Esophagus mucosa (tissue), 1 donor: Measurements from ENCODE around the gene BCL2L11. TPM values are rescaled to one million over a fixed set of nuclear protein-coding genes. Genes with fewer than 3 reads are reported as not detected.

Experiments used
- ATAC-seq: fragments of 200-7000 bp; cut with Tn5 transposase; one replicate; pipeline ENCODE4 v1.9.1; 2020
- total RNA-seq: library from RNA; stranded (reverse); gene quantifications from one replicate; pipeline ENCODE4 v1.2.4, GENCODE V29; 2023
- donor health status: DM: yes; HTN: yes; CAD: no.

The BCL2L11 gene
- total RNA-seq, 1 donor from 2014 or later: 16.6 TPM

DNA sequence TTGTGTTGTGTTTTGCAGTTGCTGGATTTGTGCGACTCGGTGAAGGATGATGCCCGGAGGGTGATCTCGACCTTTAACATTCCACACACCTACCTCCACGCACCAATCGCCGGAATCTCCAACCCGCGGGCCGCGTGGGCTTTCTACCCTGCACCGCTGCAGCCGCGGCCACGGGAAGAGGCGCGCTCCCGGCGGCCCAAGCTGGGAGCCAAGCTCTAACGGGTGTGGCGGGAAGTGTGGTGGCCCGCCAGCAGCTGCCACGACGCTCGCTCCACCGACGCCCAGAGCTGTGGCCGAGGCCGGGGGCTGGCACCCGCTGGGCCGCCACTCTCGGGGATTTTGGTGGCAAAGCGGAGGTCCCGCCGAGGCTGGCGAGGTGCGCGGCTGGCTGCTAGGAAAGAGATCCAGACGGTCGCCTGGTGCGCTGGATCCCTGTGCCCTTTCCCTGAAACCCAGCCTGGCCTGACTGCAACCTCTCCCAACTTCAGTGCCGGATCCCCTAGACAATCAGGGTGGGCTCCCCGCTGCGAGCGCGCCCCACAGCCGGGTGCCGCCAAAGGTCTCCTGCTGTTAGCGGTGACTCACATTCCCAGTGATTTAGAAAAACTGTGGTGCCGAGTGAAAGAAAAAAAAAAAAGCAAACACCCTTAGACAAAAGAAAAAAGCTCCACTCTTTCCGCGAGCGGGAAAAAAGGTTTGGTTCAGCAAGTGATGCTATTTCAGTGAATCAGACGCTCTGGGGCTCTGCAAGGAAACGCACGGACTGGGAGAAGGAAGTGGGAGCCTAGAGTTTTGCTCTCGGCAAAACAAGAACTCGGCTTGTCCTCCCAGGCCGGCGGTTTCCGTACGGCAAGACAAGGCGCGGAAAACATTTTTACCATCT is 2.9 kb upstream of the BCL2L11 start:
- ATAC-seq: no peak

DNA sequence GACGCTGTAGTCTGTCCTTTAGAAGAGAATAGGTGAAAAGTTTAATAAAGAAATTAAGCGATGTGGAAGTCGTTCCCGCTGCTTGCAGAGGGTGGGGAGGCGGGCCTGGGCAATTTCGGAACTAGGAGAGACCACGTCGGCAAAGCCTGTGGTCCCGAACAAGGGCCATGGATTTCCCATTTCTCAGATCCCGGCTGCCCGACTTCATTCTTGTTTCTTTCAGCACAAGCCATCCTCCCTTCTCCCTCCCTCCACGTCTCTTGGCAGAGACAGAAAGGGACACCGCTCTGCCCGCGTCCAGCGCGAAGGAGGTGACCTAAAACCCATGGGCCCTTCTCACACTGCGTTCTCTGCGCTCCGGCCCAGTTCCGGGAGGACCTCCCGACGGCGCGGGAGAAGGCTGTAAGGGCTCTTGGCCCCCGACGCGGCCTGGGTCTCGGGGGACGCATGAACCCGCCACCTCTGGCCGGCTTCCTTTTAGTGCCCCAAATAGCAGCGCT is 2.2 kb upstream of the BCL2L11 start:
- ATAC-seq: no peak

DNA sequence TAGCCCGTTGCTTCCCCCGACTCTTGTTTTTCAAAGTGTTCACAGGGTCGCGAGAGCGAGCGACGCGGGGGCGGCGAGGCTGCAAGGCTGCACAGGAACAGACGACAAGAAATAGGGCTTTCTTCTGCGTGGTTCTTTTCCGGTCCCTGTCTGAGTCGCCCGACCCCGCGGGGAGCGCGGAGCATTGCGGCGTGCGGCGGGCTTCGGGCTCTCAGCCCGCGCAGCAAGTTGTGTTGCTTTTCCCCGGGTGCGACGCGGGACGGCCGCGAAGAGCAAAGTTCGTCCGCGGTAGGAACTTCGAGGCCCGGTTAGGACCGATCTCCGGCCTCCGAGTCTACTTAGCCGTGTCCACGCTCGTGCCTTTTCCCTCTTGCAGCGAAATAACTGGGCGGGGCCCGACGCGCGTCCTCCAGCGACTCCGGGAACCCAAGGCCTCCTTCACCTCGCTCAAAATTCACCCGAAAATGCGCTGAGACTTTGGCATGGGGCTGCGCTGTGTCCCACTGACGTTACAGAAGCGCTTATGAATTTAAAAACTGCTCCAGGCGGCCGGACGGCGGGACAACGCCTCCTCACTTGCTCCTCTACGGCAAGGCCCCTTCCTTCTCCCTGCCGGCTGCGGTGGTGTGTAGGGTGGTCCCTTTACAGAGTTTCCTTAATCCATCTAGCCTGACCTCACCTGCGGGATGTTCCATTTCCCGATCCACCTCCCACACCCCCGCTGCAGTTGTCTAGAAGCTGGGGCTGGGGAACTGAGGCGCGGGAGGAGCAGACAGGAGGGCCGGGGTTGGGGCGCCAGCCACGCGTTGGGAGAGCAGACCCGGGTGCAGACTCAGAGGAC is 1.5 kb upstream of the BCL2L11 start:
- no peak for ATAC-seq

DNA sequence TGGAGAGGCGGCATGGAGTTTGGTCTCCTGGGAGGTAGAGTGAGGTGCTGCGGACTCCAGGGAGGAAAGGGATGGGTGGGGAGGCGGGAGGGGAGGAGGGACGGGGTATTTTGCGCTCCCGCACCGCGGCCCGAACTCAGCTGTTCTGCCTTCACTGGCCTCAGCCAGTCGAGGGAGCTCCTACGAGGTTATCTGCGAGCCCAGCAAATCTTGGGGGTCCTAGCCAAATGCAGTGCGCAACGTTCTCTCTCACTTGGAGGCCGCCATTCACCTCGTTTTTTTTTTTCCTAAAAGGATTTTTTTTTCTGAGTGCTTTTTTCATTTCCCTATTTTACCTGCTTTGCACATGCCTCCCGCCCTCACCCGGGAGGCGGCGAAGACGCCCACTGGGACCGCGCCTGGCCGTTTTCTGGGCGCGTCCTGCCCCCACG is 877 bp upstream of the BCL2L11 start:
- ATAC-seq: no peak

DNA sequence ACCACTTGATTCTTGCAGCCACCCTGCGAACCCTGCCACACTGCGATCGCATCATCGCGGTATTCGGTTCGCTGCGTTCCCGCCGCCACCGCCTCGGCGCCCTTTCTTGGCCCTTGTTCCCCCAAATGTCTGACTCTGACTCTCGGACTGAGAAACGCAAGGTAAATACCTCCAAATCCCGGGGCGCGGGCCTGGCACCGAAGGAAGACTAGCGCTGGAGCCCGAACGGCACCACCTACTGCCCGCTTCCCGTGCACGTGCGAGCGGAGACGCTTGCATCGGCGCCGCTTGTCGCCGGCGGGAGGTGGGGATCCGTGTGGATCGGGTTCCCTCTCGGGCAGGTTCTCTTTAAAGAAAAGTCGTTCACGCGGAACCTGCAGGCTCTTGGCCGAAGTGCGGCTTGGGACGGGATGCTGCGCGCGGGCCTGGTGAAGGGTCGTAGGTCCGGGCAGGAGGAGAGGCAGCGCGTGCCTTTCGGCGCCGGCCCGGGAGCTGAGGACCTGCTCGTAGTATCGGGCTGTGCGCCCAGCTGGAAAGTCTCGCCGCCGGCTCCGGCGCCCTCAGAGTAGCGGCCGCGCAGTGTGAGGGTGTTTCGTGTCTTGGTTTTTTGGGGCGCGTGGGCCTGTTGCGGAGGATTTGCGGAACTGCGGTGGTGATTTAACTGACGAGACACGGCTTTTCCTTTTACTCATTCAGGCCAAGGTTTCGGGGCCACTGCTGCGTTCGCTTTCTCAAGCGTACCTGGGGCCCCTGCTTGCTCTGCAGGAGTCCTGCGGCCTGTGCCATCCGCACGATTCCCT is 514 bp downstream of the BCL2L11 start:
- ATAC-seq: peak; percentile 3

DNA sequence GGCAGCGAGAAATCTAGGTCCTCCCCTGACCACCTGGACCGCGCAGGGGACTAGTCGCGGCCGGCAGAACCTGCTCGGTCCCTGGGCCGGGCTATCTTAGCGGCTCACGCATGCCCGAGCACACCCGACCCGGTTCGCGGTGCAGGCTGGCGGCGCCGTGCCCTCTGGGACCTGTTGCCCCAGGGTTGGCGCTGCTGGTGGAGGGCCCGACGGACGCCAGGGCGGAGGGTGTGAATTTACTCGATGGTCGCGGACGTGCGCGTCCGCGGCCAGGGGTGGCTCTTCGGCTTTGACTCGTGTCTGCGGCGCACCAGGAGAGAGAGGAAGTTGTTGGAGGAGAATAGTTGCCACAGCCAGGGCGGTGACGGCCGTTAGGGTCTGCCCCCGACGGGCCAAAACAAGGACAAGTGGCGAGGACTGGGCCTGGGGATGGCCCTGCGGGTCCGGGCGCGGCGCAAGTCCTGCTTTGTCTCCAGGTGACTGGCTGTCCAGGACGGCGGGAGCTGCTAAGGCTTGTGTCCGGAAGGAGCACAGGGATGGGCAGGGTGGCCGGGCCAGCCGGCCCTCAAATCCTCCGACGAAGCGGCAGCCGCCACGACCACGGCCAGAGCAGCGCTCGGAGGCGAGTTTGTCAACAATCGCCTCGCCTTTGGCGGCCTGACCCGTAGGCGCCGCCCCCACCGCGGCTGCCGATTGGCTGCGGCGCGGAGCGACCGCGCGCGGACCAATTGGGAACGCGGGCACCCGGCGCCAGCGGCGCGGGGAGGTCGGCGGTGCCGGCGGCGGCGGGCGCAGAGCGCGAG is 1.3 kb downstream of the BCL2L11 start:
- peak; percentile 61 for ATAC-seq

DNA sequence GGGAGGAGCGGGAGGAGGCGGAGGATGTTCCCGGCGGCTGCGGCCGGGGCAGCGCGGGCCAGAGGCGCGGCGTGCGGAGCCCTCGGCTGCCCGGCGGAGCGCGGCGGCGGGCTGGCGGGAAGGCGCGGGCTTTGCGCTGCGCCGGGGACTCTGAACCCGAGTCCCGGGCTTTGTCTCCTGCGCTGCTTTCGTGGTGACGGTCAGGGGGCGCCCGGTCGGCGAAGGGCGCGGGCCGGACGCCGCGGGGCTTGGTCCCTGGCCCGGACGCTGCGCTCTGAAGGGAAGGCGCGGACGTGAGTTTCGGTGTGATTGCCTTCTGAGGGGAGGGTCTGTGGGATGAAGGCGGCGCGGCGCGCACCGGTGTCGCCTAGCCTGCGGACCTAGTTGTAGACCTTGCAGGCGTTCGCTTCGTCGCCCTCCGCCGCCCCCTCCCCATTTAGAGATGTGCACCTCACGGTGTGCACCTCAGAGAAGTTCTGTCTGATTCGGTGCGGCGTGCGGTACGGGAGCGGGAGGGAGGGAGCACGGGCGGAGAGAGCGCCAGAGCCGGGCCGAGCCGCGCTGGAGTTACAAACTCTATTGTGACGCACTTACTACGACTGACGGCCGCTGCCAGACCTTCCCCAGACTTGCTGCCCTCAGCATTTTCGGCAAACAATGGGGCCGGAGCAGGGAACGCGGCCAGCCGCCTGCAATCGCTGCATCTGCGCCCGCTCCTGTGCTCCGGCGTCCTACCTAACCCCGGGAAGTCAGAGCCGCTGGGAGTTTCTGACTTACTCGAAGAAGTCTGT is 2.1 kb downstream of the BCL2L11 start:
- peak; percentile 50 for ATAC-seq

DNA sequence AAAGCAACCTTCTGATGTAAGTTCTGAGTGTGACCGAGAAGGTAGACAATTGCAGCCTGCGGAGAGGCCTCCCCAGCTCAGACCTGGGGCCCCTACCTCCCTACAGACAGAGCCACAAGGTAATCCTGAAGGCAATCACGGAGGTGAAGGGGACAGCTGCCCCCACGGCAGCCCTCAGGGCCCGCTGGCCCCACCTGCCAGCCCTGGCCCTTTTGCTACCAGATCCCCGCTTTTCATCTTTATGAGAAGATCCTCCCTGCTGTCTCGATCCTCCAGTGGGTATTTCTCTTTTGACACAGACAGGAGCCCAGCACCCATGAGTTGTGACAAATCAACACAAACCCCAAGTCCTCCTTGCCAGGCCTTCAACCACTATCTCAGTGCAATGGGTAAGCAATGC is 3.0 kb downstream of the BCL2L11 start:
- ATAC-seq: no peak

DNA sequence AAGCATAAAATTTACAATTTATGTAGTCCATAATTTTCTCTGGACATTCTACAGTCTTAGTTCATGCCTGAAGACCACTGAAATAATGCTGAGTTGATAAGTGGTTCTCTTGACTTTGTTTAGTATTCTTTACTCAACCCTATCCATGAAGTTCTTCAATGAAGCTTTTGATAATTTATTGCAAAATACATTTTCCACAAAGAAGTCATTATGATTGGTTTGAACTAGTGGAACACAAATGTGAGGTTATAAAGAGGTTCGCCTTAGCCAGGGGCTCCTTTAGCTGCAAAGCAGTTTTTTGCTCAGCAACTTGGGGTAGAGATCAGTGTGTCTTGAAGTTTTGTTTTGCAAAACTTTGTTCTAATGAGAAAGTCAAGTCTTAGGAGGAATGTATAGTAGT is 5.9 kb downstream of the BCL2L11 start:
- no peak for ATAC-seq

DNA sequence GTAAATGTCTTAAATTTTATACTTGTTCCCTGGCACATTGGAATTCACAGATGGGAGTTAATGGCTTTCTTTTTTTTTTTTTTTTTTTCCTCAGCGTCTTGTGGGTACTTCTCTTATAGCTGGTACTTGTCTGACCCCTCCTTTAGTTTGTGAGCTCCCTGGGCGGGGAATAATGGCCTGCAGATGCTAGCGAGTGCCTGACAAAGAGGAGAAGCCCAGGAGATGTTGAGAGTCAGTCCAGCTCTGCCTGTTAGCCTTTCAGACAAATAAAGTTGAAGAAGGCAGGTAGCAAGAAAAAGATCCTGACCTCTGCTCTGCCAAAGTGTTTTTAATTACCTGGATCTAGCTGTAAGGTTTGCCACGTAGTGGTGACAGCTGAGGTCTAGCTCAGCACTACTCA is 6.6 kb downstream of the BCL2L11 start:
- ATAC-seq: no peak

DNA sequence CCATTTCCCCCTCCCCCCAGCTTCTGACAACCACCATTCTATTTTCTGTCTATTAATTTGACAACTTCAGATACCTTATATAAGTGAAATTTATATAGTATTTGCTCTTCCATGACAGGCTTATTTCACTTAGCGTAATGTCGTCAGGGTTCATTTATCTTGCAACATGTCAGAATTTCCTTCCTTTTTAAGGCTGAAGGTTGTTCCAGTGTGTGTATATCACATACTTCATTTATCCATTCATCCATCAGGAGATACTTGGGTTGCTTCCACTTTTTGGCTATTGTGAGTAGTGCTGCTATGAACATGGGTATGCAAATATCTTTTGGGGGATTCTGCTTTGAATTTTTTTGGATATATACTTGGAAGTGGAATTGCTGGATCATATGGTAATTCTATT is 7.4 kb downstream of the BCL2L11 start:
- no peak for ATAC-seq

DNA sequence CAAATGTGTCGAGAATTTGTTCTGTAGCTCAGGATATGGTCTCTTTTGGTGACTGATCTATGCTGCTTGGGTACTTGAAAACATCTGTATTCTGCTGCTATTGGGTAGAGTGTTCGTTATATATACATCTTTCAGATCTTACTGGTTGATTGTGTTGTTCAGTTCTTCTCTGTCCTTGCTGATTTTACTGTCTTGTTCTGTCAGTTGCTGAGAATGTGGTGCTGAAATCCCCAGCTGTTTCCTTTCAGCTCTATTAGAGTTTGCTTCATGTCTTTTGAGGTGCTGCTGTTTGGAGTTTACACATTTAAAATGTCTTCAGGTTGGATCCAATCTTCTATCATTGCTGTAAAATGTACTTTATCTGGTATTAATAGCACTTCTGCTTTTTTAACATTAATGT is 12.9 kb downstream of the BCL2L11 start:
- ATAC-seq: no peak

DNA sequence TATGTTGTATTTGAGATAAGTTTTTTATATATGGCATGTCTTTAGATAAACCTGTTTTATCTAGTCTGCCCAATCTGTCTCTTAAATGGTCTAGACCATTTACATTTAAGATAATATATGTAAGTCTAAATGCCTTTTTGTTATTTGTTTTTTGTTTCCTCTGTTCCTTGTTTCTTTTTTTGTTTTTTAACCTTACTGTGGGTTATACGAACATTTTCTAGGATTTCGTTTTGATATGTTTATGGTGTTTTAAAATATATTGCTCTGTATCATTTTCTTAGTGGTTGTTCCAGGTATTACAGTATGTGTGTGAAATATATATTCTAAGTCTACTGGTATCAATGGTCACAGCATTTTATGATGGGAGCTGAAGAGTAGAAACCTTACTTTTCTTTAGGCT is 13.3 kb downstream of the BCL2L11 start:
- ATAC-seq: no peak

DNA sequence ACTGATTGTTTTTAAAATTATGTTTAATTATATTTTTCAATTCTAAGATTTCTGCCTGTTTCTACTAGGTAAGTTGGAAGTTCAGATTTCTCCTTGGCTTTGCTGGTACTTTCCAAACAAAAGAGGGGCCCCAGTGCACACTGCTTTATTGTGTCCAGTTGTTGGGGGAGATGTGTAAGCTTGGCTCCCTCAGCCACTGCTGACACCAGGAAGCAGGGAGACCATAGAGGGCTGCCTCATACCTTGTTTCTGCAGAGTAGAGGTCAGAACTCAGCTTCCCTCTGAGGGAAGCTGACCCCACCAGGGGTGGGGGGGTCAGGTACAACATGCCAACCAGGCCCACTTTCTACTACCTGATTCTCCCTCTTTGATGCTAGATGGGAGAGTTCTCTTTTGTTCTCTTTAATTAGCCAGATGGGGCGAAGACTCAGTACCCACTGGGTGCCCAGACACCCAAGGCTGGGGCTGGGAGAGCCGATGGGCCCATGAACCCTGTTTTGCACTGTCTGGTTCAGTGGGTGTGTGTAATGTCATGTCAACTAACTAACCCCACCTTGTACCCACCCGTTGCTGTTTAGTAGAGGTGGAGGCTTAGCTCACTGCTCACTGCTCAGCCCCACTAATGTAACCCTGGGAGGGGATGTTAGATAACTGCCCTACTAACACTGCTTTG is 14.7 kb downstream of the BCL2L11 start:
- no peak for ATAC-seq

DNA sequence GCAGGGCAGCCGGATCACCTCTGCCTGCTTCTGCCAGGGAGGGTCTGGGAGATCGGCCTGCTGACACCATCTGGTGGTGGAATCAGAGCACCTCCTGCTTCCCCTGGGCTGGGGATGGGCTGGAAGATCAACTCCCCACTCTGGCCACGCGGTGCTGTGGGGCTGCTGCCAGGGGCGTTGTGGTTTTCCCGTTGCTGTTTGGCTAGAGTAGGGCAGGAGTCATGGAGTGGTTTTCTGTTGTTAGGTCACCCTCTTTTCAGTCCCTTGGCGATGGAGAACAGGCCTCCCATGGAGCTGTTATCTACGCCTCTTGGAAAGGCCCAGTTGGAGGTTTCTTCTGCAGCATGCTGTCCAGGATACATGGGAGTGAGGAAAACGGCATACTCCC is 15.2 kb downstream of the BCL2L11 start:
- ATAC-seq: no peak

DNA sequence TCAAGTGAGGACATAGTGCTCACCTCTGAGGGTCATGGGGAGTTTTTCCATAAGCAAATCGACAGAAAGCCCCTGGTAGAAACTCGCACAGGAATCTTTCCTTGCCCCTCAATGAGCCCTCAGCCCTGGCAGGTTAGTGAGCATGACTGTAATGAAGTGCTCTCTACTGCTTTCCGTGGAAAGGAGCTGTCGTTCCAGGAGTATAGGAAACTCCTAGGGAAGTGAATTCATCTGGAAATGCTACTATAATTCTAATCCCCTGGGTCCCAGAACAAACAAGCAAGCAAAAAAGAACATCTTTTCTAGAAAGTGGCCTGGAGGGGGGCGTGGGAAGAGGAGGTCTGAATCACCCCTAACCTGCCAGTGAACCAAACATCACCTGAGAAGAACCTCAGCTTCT is 18.1 kb downstream of the BCL2L11 start:
- no peak for ATAC-seq

DNA sequence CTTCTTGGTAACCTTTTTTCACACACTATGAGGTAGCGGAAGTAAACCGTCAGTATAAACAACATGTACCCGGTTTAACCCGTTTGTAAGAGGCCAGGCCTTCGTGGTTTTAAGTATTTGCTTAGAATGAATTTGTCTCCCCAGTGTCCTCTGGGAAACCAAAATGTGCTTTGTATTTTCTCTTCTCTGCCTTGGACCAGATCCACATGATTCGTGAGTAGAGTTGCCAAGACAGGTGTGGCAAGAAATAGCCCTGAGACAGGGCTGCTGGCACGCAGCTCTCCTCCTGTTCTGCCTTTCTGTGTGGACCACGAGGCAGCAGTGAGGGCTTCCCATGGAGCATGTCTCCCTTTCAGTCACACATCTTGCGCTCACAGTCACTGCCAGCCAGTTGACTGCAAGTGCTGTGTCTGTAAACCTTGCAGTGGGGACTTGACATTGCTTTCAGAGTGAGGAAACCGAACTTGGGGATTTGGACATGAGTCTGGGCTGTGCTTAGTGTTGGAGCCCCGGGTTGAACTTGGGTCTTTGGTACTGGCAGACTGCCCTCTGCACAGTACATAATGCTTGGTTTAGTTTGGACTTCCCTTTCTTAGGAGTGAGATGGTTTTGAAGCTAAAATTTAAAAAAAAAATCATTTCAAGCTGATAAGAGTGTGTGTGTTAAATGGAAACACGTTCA is 19.1 kb downstream of the BCL2L11 start:
- ATAC-seq: peak; percentile 85

DNA sequence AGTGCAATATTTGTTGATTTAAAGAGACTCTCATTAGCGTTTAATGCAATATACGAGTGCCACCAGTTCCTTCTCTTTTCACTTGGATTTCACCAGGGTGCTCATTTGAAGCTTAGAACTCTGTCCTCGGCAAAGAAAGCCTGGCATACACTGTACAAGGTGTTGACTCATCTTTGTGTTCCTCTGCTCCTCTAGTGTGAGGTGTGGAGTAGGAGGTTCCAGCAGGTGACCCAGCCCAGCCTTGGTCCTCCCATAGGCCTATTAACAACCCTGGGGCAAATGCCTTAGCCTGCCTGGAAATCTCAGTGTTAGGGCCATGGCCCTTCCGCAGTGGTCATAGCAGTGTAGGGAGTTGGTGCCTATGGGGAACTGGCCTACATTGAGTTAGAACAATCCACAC is 20.1 kb downstream of the BCL2L11 start:
- peak; percentile 93 for ATAC-seq

DNA sequence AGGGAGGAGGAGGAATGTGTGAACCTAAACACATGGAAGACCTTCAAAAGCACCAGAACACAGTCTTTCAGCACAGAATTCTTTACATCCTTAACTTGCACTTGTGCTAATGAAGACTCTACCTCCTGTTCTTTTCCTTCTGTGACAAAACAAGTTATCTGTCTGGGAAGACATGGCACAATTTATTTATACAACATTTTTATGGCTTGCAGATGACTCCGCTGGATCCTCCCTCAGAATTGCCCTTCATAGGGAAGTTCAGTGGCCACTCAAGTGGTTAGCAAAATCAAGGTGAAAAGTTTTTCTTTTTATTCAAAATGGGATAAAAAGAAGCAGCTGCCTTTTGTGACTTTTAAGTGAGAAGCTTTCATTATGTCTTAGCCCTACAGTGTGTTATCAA is 21.4 kb downstream of the BCL2L11 start:
- ATAC-seq: no peak
